H1 (cell line): ENCODE results near the gene RAD51B. TPM values are rescaled to one million over a fixed set of nuclear protein-coding genes. Genes with fewer than 3 reads are reported as not detected.

ENCODE experiments used
- CTCF ChIA-PET: fragments of 300-600 bp; sonication (Branson Sonifier 250); formaldehyde crosslinking; loops from one replicate; lab custom pipeline; 2021; ENCODE audit not compliant: partially characterized antibody; lab: Charles Lee
- POLR2A ChIA-PET: fragments of 300-600 bp; sonication (Branson Sonifier 250); formaldehyde crosslinking; loops from one replicate; lab custom pipeline; 2021; ENCODE audit warnings: inconsistent platforms; ENCODE audit not compliant: partially characterized antibody; lab: Charles Lee
- DNase-seq, 2 experiments: peaks; one replicate each; pipeline versions ENCODE4 v3.0.0 to v3.0.0-alpha.2; 2010 to 2022; ENCODE audit warnings: low spot score in 2 of 2, low read depth in 1 of 2, mixed read lengths in 1 of 2
- FAIRE-seq: peaks from 2 replicates; lab custom pipeline; 2011; peaks lifted over from hg19 to GRCh38; lab: Jason Lieb, UNC
- H2AFZ ChIP-seq: 2 replicates; pipeline ENCODE4 v1.8.1; 2012; ENCODE audit warnings: low read length, inconsistent platforms
- H2AK5ac ChIP-seq: 2 replicates; pipeline ENCODE4 v1.6.1; 2013; ENCODE audit warnings: low read depth, low read length
- H2BK120ac ChIP-seq: replicated peaks from 2 replicates; pipeline ENCODE3; 2013; ENCODE audit warnings: low read depth, low read length, inconsistent platforms
- H2BK12ac ChIP-seq: 2 replicates; pipeline ENCODE4 v1.6.1; 2013; ENCODE audit warnings: low read depth, low read length
- H2BK15ac ChIP-seq: 2 replicates; pipeline ENCODE4 v1.6.1; 2013; ENCODE audit warnings: low read length
- H2BK20ac ChIP-seq: 2 replicates; pipeline ENCODE4 v1.6.1; 2013; ENCODE audit warnings: low read length
- H2BK5ac ChIP-seq: 2 replicates; pipeline ENCODE4 v1.6.1; 2013; ENCODE audit warnings: low read depth, low read length
- H3K14ac ChIP-seq: 2 replicates; pipeline ENCODE4 v1.6.1; 2013; ENCODE audit warnings: inconsistent platforms; ENCODE audit not compliant: insufficient read length
- H3K18ac ChIP-seq: 2 replicates; pipeline ENCODE4 v1.6.1; 2013; ENCODE audit warnings: low read length; ENCODE audit errors: extremely low read depth
- H3K23ac ChIP-seq: 2 replicates; pipeline ENCODE4 v1.6.1; 2013; ENCODE audit warnings: inconsistent platforms; ENCODE audit not compliant: insufficient read length
- H3K23me2 ChIP-seq: 2 replicates; pipeline ENCODE4 v1.6.1; 2013; ENCODE audit warnings: low read depth, low read length
- H3K27ac ChIP-seq: 2 replicates; pipeline ENCODE4 v1.6.1; 2011; ENCODE audit warnings: low read depth, low read length, inconsistent platforms
- H3K27me3 ChIP-seq, 4 experiments: replicated peaks in 1 of 4; 1 replicate in 1 of 4; 2 replicates in 3 of 4; pipeline versions ENCODE4 v1.6.1 to v1.8.1; 2011 to 2013; ENCODE audit warnings: low read length in 3 of 4, mild to moderate bottlenecking in 3 of 4, inconsistent platforms in 2 of 4, mixed read lengths in 2 of 4, moderate library complexity in 1 of 4; ENCODE audit not compliant: control insufficient read depth in 3 of 4, insufficient read depth in 3 of 4; ENCODE audit errors: extremely low read depth in 1 of 4
- H3K36me3 ChIP-seq, 4 experiments: 2 replicates each; pipeline versions ENCODE4 v1.6.1 to v1.8.1; 2011 to 2013; ENCODE audit warnings: mild to moderate bottlenecking in 4 of 4, low read length in 3 of 4, moderate library complexity in 2 of 4, control low read depth in 1 of 4, inconsistent platforms in 1 of 4; ENCODE audit not compliant: insufficient read depth in 4 of 4, control insufficient read depth in 2 of 4
- H3K4ac ChIP-seq: replicated peaks from 2 replicates; pipeline ENCODE3; 2013; ENCODE audit warnings: low read length, low read depth, mixed read lengths, inconsistent platforms; ENCODE audit not compliant: insufficient read length
- H3K4me1 ChIP-seq, 4 experiments: replicated peaks in 1 of 4; 1 replicate in 1 of 4; 2 replicates in 3 of 4; pipeline versions ENCODE4 v1.6.1 to v1.8.1; 2011 to 2013; ENCODE audit warnings: low read length in 3 of 4, inconsistent platforms in 2 of 4, mixed read lengths in 1 of 4; ENCODE audit not compliant: insufficient read depth in 4 of 4, control insufficient read depth in 3 of 4
- H3K4me2 ChIP-seq, 2 experiments: 2 replicates each; pipeline versions ENCODE4 v1.6.1 to v1.8.1; 2011 to 2013; ENCODE audit warnings: low read depth in 2 of 2, low read length in 2 of 2, control low read depth in 1 of 2, inconsistent platforms in 1 of 2, mild to moderate bottlenecking in 1 of 2; ENCODE audit not compliant: insufficient read depth in 1 of 2
- H3K4me3 ChIP-seq, 4 experiments: fragments of 200-600, 300-600 bp in 1 of 4; sonication (generic), shearing (Covaris generic), sonication (Bioruptor Twin) in 1 of 4; 2 replicates each; pipeline versions ENCODE4 v1.5.1 to v1.8.1; 2011 to 2016; ENCODE audit warnings: low read length in 4 of 4, low read depth in 3 of 4, control low read depth in 2 of 4, inconsistent platforms in 2 of 4, mild to moderate bottlenecking in 2 of 4, mixed read lengths in 1 of 4, moderate library complexity in 1 of 4; ENCODE audit not compliant: insufficient read depth in 2 of 4; ENCODE audit errors: extremely low read depth in 1 of 4
- H3K56ac ChIP-seq: replicated peaks from 2 replicates; pipeline ENCODE3; 2013; ENCODE audit warnings: low read depth, mild to moderate bottlenecking, mixed read lengths, low read length, inconsistent platforms; ENCODE audit not compliant: insufficient read length
- H3K79me1 ChIP-seq: 2 replicates; pipeline ENCODE4 v1.6.1; 2013; ENCODE audit warnings: low read depth, low read length, control low read depth
- H3K79me2 ChIP-seq, 2 experiments: 2 replicates each; pipeline versions ENCODE4 v1.6.1 to v1.8.1; 2012 to 2013; ENCODE audit warnings: low read length in 2 of 2, mild to moderate bottlenecking in 2 of 2, inconsistent platforms in 1 of 2; ENCODE audit not compliant: insufficient read depth in 2 of 2, control insufficient read depth in 1 of 2
- H3K9ac ChIP-seq, 4 experiments: replicated peaks in 1 of 4; 1 replicate in 1 of 4; 2 replicates in 3 of 4; pipeline versions ENCODE4 v1.6.1 to v1.8.1; 2011 to 2013; ENCODE audit warnings: low read depth in 3 of 4, low read length in 3 of 4, control low read depth in 2 of 4, mild to moderate bottlenecking in 2 of 4, moderate library complexity in 2 of 4, inconsistent platforms in 1 of 4; ENCODE audit errors: extremely low read depth in 1 of 4
- H3K9me3 ChIP-seq, 2 experiments: 2 replicates each; pipeline versions ENCODE4 v1.6.1 to v1.8.1; 2012 to 2013; ENCODE audit warnings: mild to moderate bottlenecking in 2 of 2, moderate library complexity in 2 of 2, control low read depth in 1 of 2, inconsistent platforms in 1 of 2, low read depth in 1 of 2, low read length in 1 of 2, mixed read lengths in 1 of 2; ENCODE audit not compliant: insufficient read depth in 2 of 2
- H4K20me1 ChIP-seq, 2 experiments: replicated peaks in 1 of 2; 2 replicates each; pipeline versions ENCODE3 to v1.8.1; 2011 to 2013; ENCODE audit warnings: inconsistent platforms in 2 of 2, low read length in 2 of 2, mild to moderate bottlenecking in 1 of 2; ENCODE audit not compliant: insufficient read depth in 2 of 2, control insufficient read depth in 1 of 2
- H4K5ac ChIP-seq: 2 replicates; pipeline ENCODE4 v1.6.1; 2013; ENCODE audit warnings: low read length, low read depth, mixed read lengths, inconsistent platforms; ENCODE audit not compliant: insufficient read length
- H4K8ac ChIP-seq: 2 replicates; pipeline ENCODE4 v1.8.0; 2013; ENCODE audit warnings: mild to moderate bottlenecking, moderate library complexity, low read length, inconsistent platforms; ENCODE audit not compliant: insufficient read depth; ENCODE audit errors: extremely low read depth
- H4K91ac ChIP-seq: replicated peaks from 2 replicates; pipeline ENCODE3; 2013; ENCODE audit warnings: low read length, mixed read lengths, inconsistent platforms; ENCODE audit not compliant: insufficient read length
- CHD1 ChIP-seq: IDR thresholded peaks from 2 replicates; pipeline ENCODE4 v1.6.1; 2012; ENCODE audit warnings: low read depth, low read length, improper control_type of control experiment
- CREB1 ChIP-seq: IDR thresholded peaks from 2 replicates; pipeline ENCODE4 v1.6.1; 2012; ENCODE audit warnings: inconsistent platforms
- GABPA ChIP-seq: IDR thresholded peaks from 2 replicates; pipeline ENCODE4 v1.6.1; 2011; ENCODE audit warnings: mild to moderate bottlenecking, low read length, moderate library complexity, borderline replicate concordance; ENCODE audit not compliant: insufficient read depth
- HDAC6 ChIP-seq: IDR thresholded peaks from one replicate; pipeline ENCODE4 v1.7.1; 2012; ENCODE audit warnings: low read depth, mild to moderate bottlenecking, inconsistent platforms, low read length, moderate library complexity
- MAFK ChIP-seq: IDR thresholded peaks from 2 replicates; pipeline ENCODE4 v1.6.1; 2012; ENCODE audit warnings: low read depth, mild to moderate bottlenecking, improper control_type of control experiment, low read length
- POLR2A ChIP-seq, 2 experiments: IDR thresholded peaks; 1 replicate in 1 of 2; 2 replicates in 1 of 2; pipeline ENCODE4 v1.6.1; 2011; ENCODE audit warnings: low read depth in 2 of 2, low read length in 2 of 2, mild to moderate bottlenecking in 2 of 2; ENCODE audit errors: control extremely low read depth in 1 of 2
- POLR2AphosphoS5 ChIP-seq: IDR thresholded peaks from 2 replicates; pipeline ENCODE4 v1.6.1; 2011; ENCODE audit warnings: low read depth, low read length
- POU5F1 ChIP-seq: IDR thresholded peaks from 2 replicates; pipeline ENCODE4 v1.6.1; 2011; ENCODE audit warnings: low read depth, mild to moderate bottlenecking, low read length, moderate library complexity
- RNF2 ChIP-seq: fragments of 200-900, 300-1000 bp; sonication (generic); IDR thresholded peaks from 2 replicates; pipeline ENCODE4 v1.7.1; 2016; ENCODE audit warnings: borderline replicate concordance, low read depth, mild to moderate bottlenecking, antibody characterized with exemption, low read length; ENCODE audit not compliant: poor library complexity, severe bottlenecking; ENCODE audit errors: missing control alignments
- SAP30 ChIP-seq: fragments of 300-600 bp; sonication (generic); IDR thresholded peaks from 2 replicates; pipeline ENCODE4 v1.7.1; 2012; ENCODE audit warnings: low read length, moderate library complexity, mild to moderate bottlenecking, inconsistent platforms; ENCODE audit not compliant: insufficient read depth, insufficient replicate concordance
- SIN3A ChIP-seq, 2 experiments: IDR thresholded peaks in 1 of 2; conservative IDR thresholded peaks in 1 of 2; 2 replicates each; pipeline ENCODE4 v1.6.1; 2011 to 2012; ENCODE audit warnings: low read length in 2 of 2, improper control_type of control experiment in 1 of 2, low read depth in 1 of 2, mild to moderate bottlenecking in 1 of 2
- SIX5 ChIP-seq: IDR thresholded peaks from 2 replicates; pipeline ENCODE4 v1.6.1; 2011; ENCODE audit warnings: mild to moderate bottlenecking, low read depth, low read length
- SP4 ChIP-seq: IDR thresholded peaks from 2 replicates; pipeline ENCODE4 v1.6.1; 2012; ENCODE audit warnings: low read length, inconsistent platforms
- TBP ChIP-seq: IDR thresholded peaks from 2 replicates; pipeline ENCODE4 v1.6.1; 2011; ENCODE audit warnings: low read depth, low read length, improper control_type of control experiment
- TEAD4 ChIP-seq: IDR thresholded peaks from 2 replicates; pipeline ENCODE4 v1.6.1; 2012; ENCODE audit warnings: low read depth, low read length, inconsistent platforms, mixed read lengths
- ZNF274 ChIP-seq: IDR thresholded peaks from 2 replicates; pipeline ENCODE4 v1.7.0; 2012; ENCODE audit warnings: low read length, borderline replicate concordance; ENCODE audit errors: extremely low read depth
- WGBS, 2 experiments: shearing (Covaris generic) in 1 of 2; methylation state at CpG; one replicate each; pipeline versions ENCODE4 v1.1.6 to v1.1.7; 2013 to 2015; ENCODE audit warnings: low lambda C conversion rate in 2 of 2, mixed read lengths in 2 of 2, inconsistent platforms in 1 of 2, low coverage in 1 of 2, missing lambda C conversion rate in 1 of 2; ENCODE audit not compliant: insufficient replicate concordance in 2 of 2, insufficient coverage in 1 of 2, insufficient read length in 1 of 2; ENCODE audit errors: extremely low coverage in 1 of 2, missing lambda C conversion rate in 1 of 2; 5-methylcytosine and 5-hydroxymethylcytosine counted together
- polyA plus RNA-seq, 7 experiments: library from polyadenylated mRNA; depleted of rRNA in 3 of 7; stranded (reverse) in 5 of 7; unstranded in 2 of 7; fragments of >200 nt in 5 of 7; fragments of 200-250 nt in 2 of 7; gene quantifications; 1 replicate in 5 of 7; 2 replicates in 1 of 7; 4 replicates in 1 of 7; pipeline versions ENCODE4 v1.2.1 to v1.2.3, GENCODE V29; 2011 to 2013; ENCODE audit warnings: missing spikeins in 2 of 7, mixed read lengths in 2 of 7
- total RNA-seq: library from RNA; stranded (reverse); fragmentation: NEBNext Ultra II Directional; extraction: Animal tissue kit (Norgen Biotek cat#: 25700); gene quantifications from 2 replicates; pipeline ENCODE4 v1.2.1, GENCODE V29; 2021

The RAD51B gene
- total and polyA plus RNA-seq, 2 of the 8 experiments (the other 6 are each of a cell fraction or from before 2014, with no cell fraction given) = 3.9 to 14.9 TPM

DNA sequence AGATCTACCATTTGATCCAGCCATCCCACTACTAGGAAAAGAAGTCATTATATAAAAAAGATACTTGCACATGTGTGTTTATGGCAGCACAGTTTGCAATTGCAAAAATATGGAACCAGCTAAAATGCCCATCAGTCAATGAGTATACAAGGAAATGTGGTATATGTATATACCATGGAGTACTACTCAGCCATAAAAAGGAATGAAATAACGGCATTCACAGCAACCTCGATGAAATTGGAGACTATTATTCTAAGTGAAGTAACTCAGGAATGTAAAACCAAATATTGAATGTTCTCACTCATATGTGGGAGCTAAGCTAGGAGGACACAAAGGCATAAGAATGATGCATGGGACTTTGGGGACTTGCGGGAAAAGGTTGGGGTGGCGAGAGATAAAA, 402.6 kb downstream of the RAD51B start:
- Histone ChIP-seq H4K5ac (no peak overlapping the region), H2BK15ac (no peak overlapping the region), H3K9me3 (peaks cover 0 to 4% of the 10 kb centered on the region in 2 experiments; a peak in 1 of 4 replicates), H3K56ac (no peak overlapping the region), H3K79me1 (no peaks in the 10 kb centered on the region), H3K27ac (no peak overlapping the region), H3K27me3 (no peaks in the 10 kb centered on the region), H3K4me2 (no peak overlapping the region), H3K4me1 (peaks cover 0 to 8% (median 2%) of the 10 kb centered on the region in 4 experiments; a peak in 3 of 7 replicates), H3K14ac (no peak overlapping the region), H4K8ac (no peak overlapping the region), H2BK20ac (no peak overlapping the region), H3K18ac (no peak overlapping the region), H3K36me3 (no peaks in the 10 kb centered on the region), H3K4me3 (no peak overlapping the region), H3K9ac (no peak overlapping the region), H3K23me2 (no peaks in the 10 kb centered on the region), H3K4ac (no peak overlapping the region), H3K79me2 (no peaks in the 10 kb centered on the region), H2BK5ac (no peak overlapping the region), H2AK5ac (no peak overlapping the region), H2BK12ac (no peak overlapping the region), H2BK120ac (no peak overlapping the region), H3K23ac (no peak overlapping the region), H4K91ac (no peak overlapping the region), H2AFZ (no peak overlapping the region), H4K20me1 (no peaks in the 10 kb centered on the region)
- ChIA-PET CTCF (interaction anchor here (0.8 to 1.2 kb wide), 2 partner anchors 12 to 212 kb away, joined by 3 to 4 read pairs; no protein-coding TSS in a partner anchor), POLR2A (no interaction called here)
- DNase-seq (no peak), FAIRE-seq (no peak)
- WGBS, 2 experiments = 91% methylated on average over 4 of the region's 4 CpGs; no CpG with 5 or more reads in 1 of the 2 experiments
- TF ChIP-seq POLR2A (IDR thresholded peaks at IDR 0.05; ENCODE audit: control extremely low read depth in 1 of 2, low read depth in 2 of 2, low read length in 2 of 2) (no peak), SIX5 (no peak), CREB1 (no peak), TEAD4 (no peak), TBP (no peak), POU5F1 (no peak), HDAC6 (no peak), GABPA (no peak), RNF2 (no peak), SIN3A (conservative IDR thresholded peaks at IDR 0.05 in 1 of 2, IDR thresholded peaks at IDR 0.05 in 1 of 2; ENCODE audit: low read depth in 1 of 2, low read length in 2 of 2) (no peak), POLR2AphosphoS5 (no peak), MAFK (no peak), ZNF274 (no peak), SP4 (no peak), SAP30 (no peak), CHD1 (no peak)
